DOHH2 (cell line): ENCODE measurements around the gene THBS2.

Experiments
- H3F3A ChIP-seq: fragments of 200-600 bp; sonication (generic), shearing (Covaris generic); 2 replicates; pipeline ENCODE4 v1.6.0; 2016; ENCODE audit warnings: antibody characterized with exemption, mild to moderate bottlenecking; ENCODE audit not compliant: control insufficient read depth, insufficient read depth
- H3K27ac ChIP-seq: fragments of 200-600 bp; sonication (generic); 2 replicates; pipeline ENCODE4 v1.5.1; 2014; ENCODE audit warnings: low read depth, mild to moderate bottlenecking, low read length, moderate library complexity
- H3K27me3 ChIP-seq: fragments of 200-600 bp; sonication (generic); 2 replicates; pipeline ENCODE4 v1.6.1; 2014; ENCODE audit warnings: mild to moderate bottlenecking, low read length, mixed read lengths; ENCODE audit not compliant: control insufficient read depth
- H3K36me3 ChIP-seq: fragments of 200-600 bp; sonication (generic); 2 replicates; pipeline ENCODE4 v1.6.1; 2014; ENCODE audit warnings: mild to moderate bottlenecking, low read length, moderate library complexity, mixed read lengths; ENCODE audit not compliant: control insufficient read depth
- H3K4me1 ChIP-seq: fragments of 200-600 bp; sonication (generic); 2 replicates; pipeline ENCODE4 v1.6.1; 2014; ENCODE audit warnings: mild to moderate bottlenecking, low read length, mixed read lengths; ENCODE audit not compliant: control insufficient read depth
- H3K4me2 ChIP-seq: fragments of 200-600 bp; sonication (generic); 2 replicates; pipeline ENCODE4 v1.6.0; 2014; ENCODE audit warnings: mild to moderate bottlenecking, low read length, moderate library complexity
- H3K4me3 ChIP-seq: fragments of 200-600 bp; sonication (generic); 2 replicates; pipeline ENCODE4 v1.5.1; 2014; ENCODE audit warnings: mild to moderate bottlenecking, low read length, mixed read lengths
- H3K79me2 ChIP-seq: fragments of 200-600 bp; sonication (generic); 2 replicates; pipeline ENCODE4 v1.6.1; 2014; ENCODE audit warnings: mild to moderate bottlenecking, low read length, mixed read lengths; ENCODE audit not compliant: control insufficient read depth
- H3K9me2 ChIP-seq: fragments of 200-600 bp; sonication (generic); replicated peaks from 2 replicates; pipeline ENCODE4 v1.6.1; 2014; ENCODE audit warnings: mild to moderate bottlenecking, low read length, mixed read lengths; ENCODE audit not compliant: control insufficient read depth
- H3K9me3 ChIP-seq: fragments of 200-600 bp; sonication (generic); 2 replicates; pipeline ENCODE4 v1.6.1; 2014; ENCODE audit warnings: antibody characterized with exemption, low read length, mixed read lengths; ENCODE audit not compliant: control insufficient read depth, insufficient read depth
- H4K20me1 ChIP-seq: fragments of 200-600 bp; sonication (generic); 2 replicates; pipeline ENCODE4 v1.6.0; 2014; ENCODE audit warnings: low read depth, mild to moderate bottlenecking, antibody characterized with exemption, low read length, moderate library complexity; ENCODE audit not compliant: control insufficient read depth, insufficient read depth
- CTCF ChIP-seq: fragments of 200-600 bp; sonication (generic); IDR thresholded peaks from one replicate; pipeline ENCODE4 v1.5.1; 2014; ENCODE audit warnings: antibody characterized with exemption, mild to moderate bottlenecking, low read depth, low read length; ENCODE audit not compliant: poor library complexity, severe bottlenecking
- EZH2phosphoT487 ChIP-seq: fragments of 200-600 bp; sonication (generic); IDR thresholded peaks from 2 replicates; pipeline ENCODE4 v1.6.1; 2017; ENCODE audit warnings: borderline replicate concordance, mild to moderate bottlenecking, antibody characterized with exemption, low read length, moderate library complexity, mixed read lengths

Gene THBS2

GRCh38 chr6:169211881-169212280 is 41.8 kb downstream of the THBS2 start:
- Histone ChIP-seq H3K4me2 (no peak overlapping the region), H4K20me1 (no peaks in the 10 kb centered on the region), H3F3A (no peaks in the 10 kb centered on the region), H3K9me3 (peaks cover 5% of the 10 kb centered on the region; the same call in 1 of the 2 replicates), H3K4me3 (no peak overlapping the region), H3K27me3 (no peaks in the 10 kb centered on the region), H3K4me1 (no peaks in the 10 kb centered on the region), H3K9me2 (no peaks in the 10 kb centered on the region), H3K36me3 (no peaks in the 10 kb centered on the region), H3K27ac (no peak overlapping the region), H3K79me2 (no peaks in the 10 kb centered on the region)
- no peak for TF ChIP-seq EZH2phosphoT487
- TF ChIP-seq CTCF: no peak

- Histone ChIP-seq H3K27me3 (no peaks in the 10 kb centered on the region), H3K36me3 (no peaks in the 10 kb centered on the region), H3K9me3 (peaks cover 5% of the 10 kb centered on the region; the same call in 1 of the 2 replicates), H3K4me1 (no peaks in the 10 kb centered on the region), H3K4me2 (no peak overlapping the region), H3K9me2 (no peaks in the 10 kb centered on the region), H3K27ac (no peak overlapping the region), H3F3A (no peaks in the 10 kb centered on the region), H3K79me2 (no peaks in the 10 kb centered on the region), H4K20me1 (no peaks in the 10 kb centered on the region), H3K4me3 (no peak overlapping the region)
- no peak for TF ChIP-seq CTCF
- TF ChIP-seq EZH2phosphoT487: no peak
Observed at GRCh38 chr6:169210611-169211010, 43.0 kb downstream of the THBS2 start.

DNA sequence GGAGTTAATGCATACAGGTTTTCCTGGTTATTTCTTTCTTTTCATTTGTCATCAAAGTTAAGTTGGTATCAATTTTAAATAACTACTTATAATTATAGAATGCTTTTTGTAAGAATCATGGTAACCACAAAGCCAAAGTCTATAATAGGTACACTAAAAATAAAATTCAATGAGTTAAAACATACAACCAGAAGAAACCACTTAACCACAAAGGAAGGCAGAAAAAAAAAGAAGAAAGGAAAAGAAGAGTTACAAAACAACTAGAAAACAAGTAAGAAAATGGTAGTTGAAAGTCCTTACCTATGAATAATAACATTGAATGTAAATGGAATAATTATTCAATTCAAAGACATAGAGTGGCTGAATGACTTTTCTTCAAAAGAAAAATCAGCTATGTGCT is 45.6 kb downstream of the THBS2 start:
- H4K20me1 ChIP-seq: no peaks in the 10 kb centered on the region
- TF ChIP-seq CTCF (no peak), EZH2phosphoT487 (no peak)
- H3K79me2 ChIP-seq: no peaks in the 10 kb centered on the region
- no peaks in the 10 kb centered on the region for H3F3A ChIP-seq
- no peaks in the 10 kb centered on the region for H3K9me2 ChIP-seq
- no peaks in the 10 kb centered on the region; the same call in 1 of the 2 replicates for H3K9me3 ChIP-seq
- H3K27ac ChIP-seq: no peak overlapping the region
- H3K4me1 ChIP-seq: no peaks in the 10 kb centered on the region
- H3K36me3 ChIP-seq: no peaks in the 10 kb centered on the region
- no peaks in the 10 kb centered on the region for H3K27me3 ChIP-seq
- H3K4me2 ChIP-seq: no peak overlapping the region
- H3K4me3 ChIP-seq: no peak overlapping the region

DNA sequence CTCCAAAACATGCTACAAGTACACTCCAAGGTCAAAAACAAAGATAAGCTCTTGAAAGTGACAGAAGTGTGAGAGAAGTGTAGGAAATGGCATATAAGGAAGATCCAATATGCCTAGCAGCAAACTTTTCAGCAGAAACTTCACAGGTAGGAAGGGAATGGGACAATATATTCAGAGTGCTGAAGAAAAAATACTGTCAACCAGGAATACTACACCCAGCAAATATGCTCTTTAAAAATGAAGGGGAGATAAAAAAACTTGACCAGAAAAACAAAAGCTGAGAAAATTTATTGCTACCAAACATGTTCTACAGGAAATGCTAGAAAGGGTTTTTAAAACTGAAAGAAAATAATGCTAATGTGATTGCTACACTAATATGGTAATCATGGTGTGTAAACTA is 46.2 kb downstream of the THBS2 start:
- no peaks in the 10 kb centered on the region for H3K9me2 ChIP-seq
- no peaks in the 10 kb centered on the region for H3K36me3 ChIP-seq
- H3K9me3 ChIP-seq: no peaks in the 10 kb centered on the region; the same call in 1 of the 2 replicates

More for the DNA sequence above, 46.2 kb downstream of the THBS2 start:
- Histone ChIP-seq H3K79me2 (no peaks in the 10 kb centered on the region), H3K27me3 (no peaks in the 10 kb centered on the region), H3K4me1 (no peaks in the 10 kb centered on the region), H3K4me2 (no peak overlapping the region), H3F3A (no peaks in the 10 kb centered on the region), H3K27ac (no peak overlapping the region), H4K20me1 (no peaks in the 10 kb centered on the region), H3K4me3 (no peak overlapping the region)
- TF ChIP-seq CTCF: no peak
